Measurements from ENCODE around the gene IKZF2.

IKZF2 gene

GRCh38 chr2:212956665-212957607 lies 194.5 kb downstream of the IKZF2 start:
- Histone ChIP-seq H3K36me3 (ENCODE audit: control insufficient read depth, insufficient read depth, low read length) (no peaks in the 10 kb centered on the region), H3K9me3 (ENCODE audit: control insufficient read depth, low read length) (no peaks in the 10 kb centered on the region), H3K27me3 (ENCODE audit: control insufficient read depth, insufficient read depth, low read length, poor library complexity, severe bottlenecking) (no peaks in the 10 kb centered on the region), H3K4me1 (ENCODE audit: control insufficient read depth, insufficient read depth, low read length) (no peaks in the 10 kb centered on the region), H3K27ac (ENCODE audit: insufficient read depth, low read depth, low read length, poor library complexity, severe bottlenecking) (no peak overlapping the region), H3K4me3 (ENCODE audit: insufficient read depth, low read depth, low read length) (no peak overlapping the region)
- WGBS, 2 experiments = 93 to 95% methylated on average over 4 to 5 of the region's 6 CpGs

GRCh38 chr2:212953170-212953920 lies 198.1 kb downstream of the IKZF2 start:
- 62 to 70% methylated on average over 3 of the region's 3 CpGs for WGBS, 2 experiments

GRCh38 chr2:212949786-212950185 lies 201.6 kb downstream of the IKZF2 start:
- no peaks in the 10 kb centered on the region for H3K27me3 ChIP-seq (ENCODE audit: control insufficient read depth, insufficient read depth, low read length, poor library complexity, severe bottlenecking)
- H3K9me3 ChIP-seq (ENCODE audit: control insufficient read depth, low read length) = no peaks in the 10 kb centered on the region
- 82 to 100% methylated on average over 1 of the region's 1 CpG for WGBS, 2 experiments
- no peak overlapping the region for H3K27ac ChIP-seq (ENCODE audit: insufficient read depth, low read depth, low read length, poor library complexity, severe bottlenecking)
- H3K4me3 ChIP-seq (ENCODE audit: insufficient read depth, low read depth, low read length) = no peak overlapping the region
- no peaks in the 10 kb centered on the region for H3K36me3 ChIP-seq (ENCODE audit: control insufficient read depth, insufficient read depth, low read length)
- peaks cover 16% of the 10 kb centered on the region for H3K4me1 ChIP-seq (ENCODE audit: control insufficient read depth, insufficient read depth, low read length)

More at GRCh38 chr2:212953170-212953920, 198.1 kb downstream of the IKZF2 start:
- Histone ChIP-seq H3K27me3 (ENCODE audit: control insufficient read depth, insufficient read depth, low read length, poor library complexity, severe bottlenecking) (no peaks in the 10 kb centered on the region), H3K9me3 (ENCODE audit: control insufficient read depth, low read length) (no peaks in the 10 kb centered on the region), H3K36me3 (ENCODE audit: control insufficient read depth, insufficient read depth, low read length) (no peaks in the 10 kb centered on the region), H3K4me1 (ENCODE audit: control insufficient read depth, insufficient read depth, low read length) (no peaks in the 10 kb centered on the region), H3K27ac (ENCODE audit: insufficient read depth, low read depth, low read length, poor library complexity, severe bottlenecking) (no peak overlapping the region), H3K4me3 (ENCODE audit: insufficient read depth, low read depth, low read length) (no peak overlapping the region)
